Eye (tissue), 1 donor: ENCODE measurements around the gene IGSF1.

Experiments used
- DNase-seq: peaks from one replicate; pipeline ENCODE4 v3.0.0-alpha.2; 2015

IGSF1 gene, protein sequence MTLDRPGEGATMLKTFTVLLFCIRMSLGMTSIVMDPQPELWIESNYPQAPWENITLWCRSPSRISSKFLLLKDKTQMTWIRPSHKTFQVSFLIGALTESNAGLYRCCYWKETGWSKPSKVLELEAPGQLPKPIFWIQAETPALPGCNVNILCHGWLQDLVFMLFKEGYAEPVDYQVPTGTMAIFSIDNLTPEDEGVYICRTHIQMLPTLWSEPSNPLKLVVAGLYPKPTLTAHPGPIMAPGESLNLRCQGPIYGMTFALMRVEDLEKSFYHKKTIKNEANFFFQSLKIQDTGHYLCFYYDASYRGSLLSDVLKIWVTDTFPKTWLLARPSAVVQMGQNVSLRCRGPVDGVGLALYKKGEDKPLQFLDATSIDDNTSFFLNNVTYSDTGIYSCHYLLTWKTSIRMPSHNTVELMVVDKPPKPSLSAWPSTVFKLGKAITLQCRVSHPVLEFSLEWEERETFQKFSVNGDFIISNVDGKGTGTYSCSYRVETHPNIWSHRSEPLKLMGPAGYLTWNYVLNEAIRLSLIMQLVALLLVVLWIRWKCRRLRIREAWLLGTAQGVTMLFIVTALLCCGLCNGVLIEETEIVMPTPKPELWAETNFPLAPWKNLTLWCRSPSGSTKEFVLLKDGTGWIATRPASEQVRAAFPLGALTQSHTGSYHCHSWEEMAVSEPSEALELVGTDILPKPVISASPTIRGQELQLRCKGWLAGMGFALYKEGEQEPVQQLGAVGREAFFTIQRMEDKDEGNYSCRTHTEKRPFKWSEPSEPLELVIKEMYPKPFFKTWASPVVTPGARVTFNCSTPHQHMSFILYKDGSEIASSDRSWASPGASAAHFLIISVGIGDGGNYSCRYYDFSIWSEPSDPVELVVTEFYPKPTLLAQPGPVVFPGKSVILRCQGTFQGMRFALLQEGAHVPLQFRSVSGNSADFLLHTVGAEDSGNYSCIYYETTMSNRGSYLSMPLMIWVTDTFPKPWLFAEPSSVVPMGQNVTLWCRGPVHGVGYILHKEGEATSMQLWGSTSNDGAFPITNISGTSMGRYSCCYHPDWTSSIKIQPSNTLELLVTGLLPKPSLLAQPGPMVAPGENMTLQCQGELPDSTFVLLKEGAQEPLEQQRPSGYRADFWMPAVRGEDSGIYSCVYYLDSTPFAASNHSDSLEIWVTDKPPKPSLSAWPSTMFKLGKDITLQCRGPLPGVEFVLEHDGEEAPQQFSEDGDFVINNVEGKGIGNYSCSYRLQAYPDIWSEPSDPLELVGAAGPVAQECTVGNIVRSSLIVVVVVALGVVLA (N-terminal part only)

GRCh38 chrX:131288738-131289511, at the start of gene IGSF1:
IGSF1 (minus strand) TSS chrX:131289306; CDS start chrX:131286674, 2,632 bp downstream.
- peak; percentile 61 for DNase-seq

- DNase-seq, result no peak
These were observed 43.2 kb upstream of the IGSF1 start for GRCh38 chrX:131332331-131332730.

DNA sequence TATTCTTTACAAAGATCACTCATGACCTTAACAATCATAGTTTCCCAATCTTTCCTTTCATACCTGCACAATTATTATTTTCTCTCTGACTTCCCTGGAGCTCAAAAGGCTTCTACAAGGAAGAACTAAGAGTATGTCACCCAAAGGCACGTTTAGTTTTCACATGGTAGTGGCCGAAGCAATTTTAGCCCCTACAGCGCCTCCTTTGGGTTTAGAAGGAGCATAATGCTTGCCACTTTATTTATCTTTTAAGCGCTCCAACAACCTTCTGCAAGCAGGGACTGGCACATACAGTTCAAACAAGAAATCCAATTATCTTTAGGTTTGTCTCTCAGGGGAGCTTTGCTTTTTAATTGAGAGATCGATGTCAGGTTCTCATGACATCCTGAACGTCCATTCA, 42.0 kb upstream of the IGSF1 start:
- no peak for DNase-seq

DNA sequence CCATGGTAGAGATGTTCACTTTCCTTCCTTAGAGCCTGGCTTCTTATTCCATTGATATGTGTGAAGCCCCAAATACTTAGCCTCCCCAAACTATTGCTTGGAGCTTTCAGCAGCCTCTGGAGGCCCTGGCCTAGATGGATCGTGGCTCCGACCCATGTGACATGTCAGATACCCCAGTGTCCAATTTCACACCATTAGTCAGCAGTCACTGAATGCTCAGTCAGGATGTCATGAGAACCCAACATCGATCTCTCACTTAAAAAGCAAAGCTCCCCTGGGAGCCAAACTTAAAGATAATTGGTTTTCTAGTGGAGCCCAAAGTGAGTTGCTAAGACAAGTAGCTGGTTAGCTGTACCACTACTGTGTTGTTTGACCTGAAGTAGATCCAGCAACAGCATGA, 41.6 kb upstream of the IGSF1 start:
- no peak for DNase-seq

DNA sequence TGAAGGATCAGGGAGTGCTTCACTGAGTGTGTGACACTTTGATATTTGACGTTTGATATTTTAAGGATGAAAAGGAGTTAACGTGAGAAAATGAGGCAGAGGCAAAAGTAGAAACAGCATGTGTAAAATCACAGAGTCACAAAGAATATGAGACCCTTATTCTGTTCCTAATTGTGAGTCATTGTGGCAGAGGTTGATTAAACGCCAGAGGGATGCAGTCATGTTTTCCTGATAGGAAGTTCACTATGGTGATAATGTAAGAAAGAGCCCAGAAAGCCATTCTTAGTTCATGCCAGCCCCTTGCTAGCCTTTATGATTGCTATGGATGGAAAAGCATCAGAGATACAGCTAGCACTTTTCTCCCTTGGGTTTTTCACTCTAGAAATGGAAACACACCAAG, 33.5 kb upstream of the IGSF1 start:
- no peak for DNase-seq

DNA sequence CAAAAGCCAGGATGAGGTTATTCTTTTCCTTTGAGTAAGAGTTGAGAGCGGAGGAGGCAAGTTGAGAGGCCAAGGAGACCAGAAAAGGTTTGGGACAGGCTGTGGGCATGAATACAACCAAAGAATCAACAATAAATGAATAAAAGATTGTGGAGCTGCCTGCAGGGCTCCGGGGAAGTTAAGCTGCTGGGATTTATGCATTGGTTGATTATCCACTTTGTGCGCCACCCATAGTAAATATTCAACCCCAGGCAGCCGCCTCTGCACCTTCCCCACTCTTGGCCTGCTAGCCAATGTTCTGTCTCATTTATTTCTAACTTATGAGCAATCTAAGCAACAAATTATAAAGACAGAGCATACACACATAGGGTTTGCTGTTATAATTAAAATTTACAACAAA, 28.2 kb upstream of the IGSF1 start:
- no peak for DNase-seq

DNA sequence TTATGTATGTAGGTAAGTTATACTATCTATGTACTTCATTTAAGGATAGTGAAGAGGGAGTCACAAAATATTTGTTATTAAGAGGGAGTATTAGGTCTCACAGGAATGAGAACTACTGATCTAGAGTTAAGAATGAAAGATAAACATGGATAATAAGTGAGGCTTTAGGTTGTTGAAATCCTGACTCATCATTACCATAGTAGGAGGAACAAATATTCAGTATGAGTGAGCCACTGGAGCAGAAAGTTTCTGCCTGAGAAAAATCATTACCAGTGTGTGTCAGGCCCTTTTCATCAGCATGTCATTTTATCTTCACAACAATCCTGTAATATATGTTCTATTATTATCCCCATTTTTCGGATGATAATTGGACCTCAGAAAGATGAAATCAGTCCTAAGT, 27.2 kb upstream of the IGSF1 start:
- DNase-seq, result no peak

DNA sequence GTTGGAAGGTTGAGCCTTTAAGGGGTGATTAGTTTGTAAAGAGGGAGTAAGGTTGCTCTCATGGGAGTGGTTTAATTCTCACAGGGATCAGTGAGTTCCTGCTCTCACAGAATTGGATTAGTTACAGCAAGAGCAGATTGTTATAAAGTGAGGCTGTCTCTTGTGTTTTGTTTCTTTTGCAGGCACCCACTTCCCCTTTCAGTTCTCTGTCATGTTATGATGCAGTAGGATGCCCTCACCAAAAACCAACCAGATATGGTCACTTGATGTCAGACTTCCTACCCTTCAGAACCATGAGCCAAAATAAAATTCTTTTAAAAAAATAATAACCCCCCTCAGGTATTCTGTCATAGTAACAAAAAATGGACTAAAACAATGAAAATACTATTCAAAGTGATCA, 19.9 kb upstream of the IGSF1 start:
- no peak for DNase-seq

DNA sequence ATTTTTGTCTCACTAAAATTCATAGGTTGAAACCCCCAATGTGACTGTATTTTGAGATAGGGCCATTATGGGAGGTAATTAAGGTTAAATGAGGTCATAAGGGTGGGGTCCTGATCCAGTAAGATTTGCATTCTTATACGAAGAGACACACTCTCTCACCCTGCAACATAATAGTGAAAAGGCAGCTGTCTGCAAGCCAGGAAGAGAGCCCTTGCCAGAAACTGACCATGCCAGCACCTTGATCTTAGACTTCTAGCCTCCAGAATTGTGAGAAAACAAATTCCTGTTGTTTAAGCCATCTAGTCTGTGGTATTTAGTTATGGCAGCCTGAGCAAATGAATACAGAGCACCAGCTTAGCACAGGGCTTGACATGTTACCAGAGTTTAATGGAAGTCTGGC, 17.5 kb upstream of the IGSF1 start:
- no peak for DNase-seq

DNA sequence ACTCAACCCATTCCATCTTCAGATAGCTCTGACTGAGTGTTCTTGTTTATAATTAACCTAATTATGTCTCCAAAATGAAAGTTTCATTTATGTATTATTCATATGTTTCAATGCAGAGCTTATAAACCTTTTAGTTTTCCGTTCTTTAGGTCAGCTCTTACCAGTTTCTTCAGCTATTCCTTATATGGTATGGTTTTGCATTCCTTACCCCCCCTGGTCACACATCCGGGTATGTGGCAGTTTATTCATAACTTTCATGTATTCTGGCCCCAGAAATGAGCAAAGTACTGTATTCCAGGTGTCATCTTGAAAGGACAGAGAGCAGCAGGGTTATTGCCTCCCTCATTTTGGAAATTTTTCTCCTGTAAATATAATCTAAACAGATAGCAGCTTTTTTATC, 16.8 kb upstream of the IGSF1 start:
- no peak for DNase-seq

GRCh38 chrX:131302701-131303100, 13.6 kb upstream of the IGSF1 start:
- DNase-seq, result no peak

DNA sequence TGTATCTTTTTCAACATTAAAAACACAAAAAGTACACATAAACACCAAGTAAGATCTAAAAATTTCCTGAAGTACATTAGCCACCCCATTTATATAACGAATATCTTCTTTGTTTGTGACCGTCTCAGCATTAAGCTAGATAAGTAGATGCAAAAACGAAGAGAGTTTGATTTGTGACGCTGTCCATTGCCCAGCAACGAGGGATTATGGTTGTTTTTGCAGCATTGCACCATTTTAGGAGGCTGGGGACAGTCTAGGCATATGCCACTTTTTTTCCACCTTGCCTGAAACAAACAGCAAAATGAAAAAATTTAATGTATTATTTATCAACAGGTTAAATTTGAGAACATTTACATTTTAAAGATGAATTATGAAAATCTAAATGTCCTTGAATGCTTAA, 12.0 kb upstream of the IGSF1 start:
- DNase-seq, result no peak

- no peak for DNase-seq
These were observed 9.7 kb upstream of the IGSF1 start for GRCh38 chrX:131298846-131299245.

DNA sequence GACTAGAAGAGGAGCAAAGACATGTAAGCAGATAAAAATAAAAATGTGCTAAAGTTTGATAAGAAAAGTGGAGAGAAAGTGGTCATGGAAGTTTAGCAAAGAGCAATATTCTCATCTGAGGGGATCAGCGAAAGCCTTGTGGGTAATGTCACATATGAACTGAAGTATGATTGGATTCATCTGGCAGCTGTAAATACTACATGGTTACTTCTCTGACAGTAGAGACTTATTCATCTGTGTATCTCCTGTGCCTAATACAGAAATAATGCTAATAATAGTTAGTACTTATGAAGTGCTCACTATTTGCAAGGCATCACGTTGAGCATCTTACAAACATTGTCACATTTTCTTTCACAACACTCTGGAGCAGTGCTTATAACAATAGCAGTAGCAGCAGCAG, 8.9 kb upstream of the IGSF1 start:
- no peak for DNase-seq

- no peak for DNase-seq
These were observed 421 bp upstream of the IGSF1 start for GRCh38 chrX:131289527-131289926.

DNA sequence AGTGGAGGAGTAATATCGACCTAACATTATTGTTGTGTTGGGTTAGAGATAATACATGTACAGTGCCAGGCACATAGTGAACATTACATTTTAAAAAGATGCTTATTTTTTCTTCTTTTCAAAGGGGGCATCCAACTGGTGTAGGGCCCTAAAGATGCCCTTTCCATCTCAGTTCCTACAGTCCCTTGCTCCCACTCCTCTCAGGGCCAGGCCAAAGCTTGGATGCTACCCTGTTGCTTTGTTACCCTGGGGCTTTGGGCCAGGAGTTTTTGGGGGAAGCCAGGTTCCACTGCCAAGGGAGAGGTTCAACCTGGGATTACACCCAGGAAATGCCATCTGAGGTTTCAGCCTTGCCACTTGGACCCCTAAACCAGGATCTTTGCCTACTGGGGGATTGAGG, 918 bp downstream of the IGSF1 start:
- no peak for DNase-seq

- DNase-seq, result no peak
These were observed 1.4 kb downstream of the IGSF1 start for GRCh38 chrX:131287560-131288179.

GRCh38 chrX:131279617-131280016, 9.5 kb downstream of the IGSF1 start:
- DNase-seq, result no peak

GRCh38 chrX:131279197-131279596, 9.9 kb downstream of the IGSF1 start:
- no peak for DNase-seq

DNA sequence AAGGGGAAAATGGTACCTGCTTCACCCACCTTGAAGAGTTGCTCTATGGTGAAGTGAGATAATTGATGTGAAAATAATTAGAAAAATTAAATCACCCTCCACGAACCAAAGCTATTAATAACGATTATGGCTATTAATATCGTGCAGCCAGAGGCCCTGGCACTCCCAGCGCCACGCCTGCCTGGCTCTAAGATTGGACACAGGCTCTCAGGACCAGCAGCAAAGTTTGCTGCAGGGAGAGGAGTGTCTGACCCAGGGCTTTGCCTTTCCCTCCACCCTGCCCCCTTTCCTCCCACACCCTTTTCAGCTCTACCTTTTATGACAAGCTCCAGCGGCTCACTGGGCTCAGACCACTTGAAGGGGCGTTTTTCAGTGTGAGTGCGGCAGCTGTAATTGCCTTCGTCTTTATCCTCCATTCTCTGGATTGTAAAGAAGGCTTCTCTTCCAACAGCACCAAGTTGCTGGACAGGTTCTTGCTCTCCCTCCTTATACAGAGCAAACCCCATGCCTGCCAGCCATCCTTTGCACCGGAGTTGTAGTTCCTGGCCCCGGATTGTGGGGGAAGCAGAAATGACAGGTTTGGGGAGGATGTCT, 11.5 kb downstream of the IGSF1 start:
- no peak for DNase-seq

- no peak for DNase-seq
These were observed 16.1 kb downstream of the IGSF1 start for GRCh38 chrX:131273011-131273410.

GRCh38 chrX:131271826-131272225, 17.3 kb downstream of the IGSF1 start:
- no peak for DNase-seq
